RWPE2 (cell line): ENCODE results near the gene ZSCAN21.

ENCODE experiments used
- ATAC-seq: fragments of 200-7000 bp; cut with Tn5 transposase; 3 replicates; pipeline ENCODE4 v1.9.1; 2021; ENCODE audit warnings: low read depth
- DNase-seq: peaks from one replicate; pipeline ENCODE4 v3.0.0-alpha.2; 2020; ENCODE audit warnings: low spot score
- H3K27ac ChIP-seq: fragments of 450-650 bp; 2 replicates; pipeline ENCODE4 v1.5.1; 2017; ENCODE audit warnings: mild to moderate bottlenecking; ENCODE audit not compliant: poor library complexity, severe bottlenecking
- H3K27me3 ChIP-seq: fragments of 250-450 bp; sonication (Bioruptor Pico); 2 replicates; pipeline ENCODE4 v1.5.1; 2021; ENCODE audit warnings: mild to moderate bottlenecking, moderate library complexity; ENCODE audit not compliant: insufficient read depth, poor library complexity, severe bottlenecking
- H3K36me3 ChIP-seq: fragments of 250-450 bp; sonication (Bioruptor Pico); 2 replicates; pipeline ENCODE4 v1.5.1; 2020; ENCODE audit warnings: low read depth, mild to moderate bottlenecking, moderate library complexity
- H3K4me1 ChIP-seq: fragments of 250-450 bp; sonication (Bioruptor Pico); 2 replicates; pipeline ENCODE4 v1.5.1; 2021; ENCODE audit warnings: mild to moderate bottlenecking, moderate library complexity; ENCODE audit not compliant: insufficient read depth, poor library complexity, severe bottlenecking
- H3K4me3 ChIP-seq: fragments of 250-450 bp; sonication (Bioruptor Pico); 2 replicates; pipeline ENCODE4 v1.5.1; 2021; ENCODE audit warnings: mild to moderate bottlenecking, moderate library complexity; ENCODE audit not compliant: severe bottlenecking
- H3K9me3 ChIP-seq: fragments of 250-450 bp; sonication (Bioruptor Pico); 2 replicates; pipeline ENCODE4 v1.5.1; 2021; ENCODE audit warnings: mild to moderate bottlenecking, moderate library complexity; ENCODE audit not compliant: severe bottlenecking
- TF ChIP-seq, protein P1 (sequence below): fragments of 450-650 bp; IDR thresholded peaks from one replicate; pipeline ENCODE4 v1.5.1; 2017; ENCODE audit warnings: mild to moderate bottlenecking, moderate library complexity; ENCODE audit not compliant: poor library complexity, severe bottlenecking

The ZSCAN21 gene

DNA sequence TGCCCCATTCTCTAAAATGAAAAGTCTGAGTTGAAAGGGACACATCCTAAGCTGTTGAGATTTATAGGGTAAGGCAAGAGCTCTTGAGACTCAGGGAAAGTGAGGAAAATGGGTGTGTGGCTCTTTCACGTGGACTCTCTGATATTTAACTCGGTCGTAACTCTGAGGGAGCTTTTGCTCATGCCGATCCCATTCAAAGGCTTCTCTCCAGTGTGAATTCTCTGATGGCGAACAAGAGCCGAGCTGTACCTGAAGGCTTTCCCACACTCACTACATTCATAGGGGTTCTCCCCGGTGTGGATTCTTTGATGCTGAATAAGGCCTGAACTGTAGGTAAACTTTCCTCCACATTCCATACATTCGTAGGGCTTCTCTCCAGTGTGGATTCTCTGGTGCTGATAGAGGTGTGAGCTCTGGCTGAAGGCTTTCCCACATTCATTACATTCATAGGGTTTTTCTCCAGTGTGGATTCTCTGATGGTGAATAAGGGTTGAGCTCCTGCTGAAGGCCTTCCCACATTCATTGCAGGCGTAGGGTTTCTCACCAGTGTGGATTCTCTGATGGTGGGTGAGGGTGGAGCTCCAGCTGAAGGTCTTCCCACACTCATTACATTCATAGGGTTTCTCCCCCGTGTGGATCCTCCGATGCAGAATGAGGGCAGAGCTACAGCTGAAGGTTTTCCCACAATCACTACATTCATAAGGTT lies 21.6 kb downstream of the ZSCAN21 start:
- ATAC-seq (no peak), DNase-seq (no peak)
- peaks cover 26% of the 10 kb centered on the region for H3K9me3 ChIP-seq
- H3K36me3 ChIP-seq: peaks cover 75% of the 10 kb centered on the region
- H3K4me1 ChIP-seq: no peaks in the 10 kb centered on the region
- no peak overlapping the region for H3K27ac ChIP-seq
- H3K4me3 ChIP-seq: no peak overlapping the region
- H3K27me3 ChIP-seq: no peaks in the 10 kb centered on the region
- TF ChIP-seq, protein P1, sequence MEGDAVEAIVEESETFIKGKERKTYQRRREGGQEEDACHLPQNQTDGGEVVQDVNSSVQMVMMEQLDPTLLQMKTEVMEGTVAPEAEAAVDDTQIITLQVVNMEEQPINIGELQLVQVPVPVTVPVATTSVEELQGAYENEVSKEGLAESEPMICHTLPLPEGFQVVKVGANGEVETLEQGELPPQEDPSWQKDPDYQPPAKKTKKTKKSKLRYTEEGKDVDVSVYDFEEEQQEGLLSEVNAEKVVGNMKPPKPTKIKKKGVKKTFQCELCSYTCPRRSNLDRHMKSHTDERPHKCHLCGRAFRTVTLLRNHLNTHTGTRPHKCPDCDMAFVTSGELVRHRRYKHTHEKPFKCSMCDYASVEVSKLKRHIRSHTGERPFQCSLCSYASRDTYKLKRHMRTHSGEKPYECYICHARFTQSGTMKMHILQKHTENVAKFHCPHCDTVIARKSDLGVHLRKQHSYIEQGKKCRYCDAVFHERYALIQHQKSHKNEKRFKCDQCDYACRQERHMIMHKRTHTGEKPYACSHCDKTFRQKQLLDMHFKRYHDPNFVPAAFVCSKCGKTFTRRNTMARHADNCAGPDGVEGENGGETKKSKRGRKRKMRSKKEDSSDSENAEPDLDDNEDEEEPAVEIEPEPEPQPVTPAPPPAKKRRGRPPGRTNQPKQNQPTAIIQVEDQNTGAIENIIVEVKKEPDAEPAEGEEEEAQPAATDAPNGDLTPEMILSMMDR: no peak

DNA sequence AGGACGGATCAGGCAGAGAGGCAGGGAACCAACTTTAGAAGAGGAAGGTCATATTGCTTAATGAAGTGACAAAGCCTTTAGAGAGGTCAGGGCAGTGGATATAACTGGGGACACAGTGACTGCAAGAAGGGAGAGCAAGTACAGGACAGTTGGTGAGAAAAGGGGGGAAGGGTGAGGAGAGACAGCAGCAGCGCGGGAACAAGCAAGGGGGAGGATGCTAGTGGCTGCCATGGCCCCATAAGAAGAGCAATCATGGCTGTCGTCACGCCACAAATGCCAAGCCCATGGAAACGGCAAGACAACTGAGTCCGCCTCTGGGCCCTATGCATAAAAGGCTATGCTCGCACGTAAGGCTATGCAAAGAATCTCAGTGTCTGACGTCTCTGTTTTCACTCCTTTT lies 22.9 kb downstream of the ZSCAN21 start:
- ATAC-seq: no peak
- Histone ChIP-seq H3K9me3 (peaks cover 26% of the 10 kb centered on the region), H3K27ac (no peak overlapping the region), H3K36me3 (peaks cover 87% of the 10 kb centered on the region), H3K4me1 (no peaks in the 10 kb centered on the region), H3K4me3 (no peak overlapping the region), H3K27me3 (no peaks in the 10 kb centered on the region)
- no peak for DNase-seq
- TF ChIP-seq, protein P1: no peak

DNA sequence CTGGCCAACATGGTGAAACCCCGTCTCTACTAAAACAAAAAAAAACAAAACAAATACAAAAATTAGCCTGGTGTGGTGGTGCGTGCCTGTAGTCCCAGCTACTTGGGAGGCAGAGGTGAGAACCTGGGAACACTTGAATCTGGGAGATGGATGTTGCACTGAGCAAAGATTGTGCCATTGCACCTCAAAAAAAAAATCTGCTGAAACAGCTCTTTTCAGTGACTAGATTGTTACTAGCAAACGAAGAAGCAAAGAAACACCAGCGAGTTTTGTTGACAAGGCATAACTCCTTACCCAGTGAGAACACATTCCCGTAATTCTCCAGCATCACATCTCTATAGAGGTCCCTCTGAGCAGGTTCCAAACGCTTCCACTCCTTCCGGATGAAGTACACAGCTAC lies 25.3 kb downstream of the ZSCAN21 start:
- Histone ChIP-seq H3K36me3 (peaks cover 100% of the 10 kb centered on the region), H3K4me1 (no peaks in the 10 kb centered on the region), H3K9me3 (peaks cover 20% of the 10 kb centered on the region), H3K27ac (no peak overlapping the region), H3K4me3 (no peak overlapping the region), H3K27me3 (no peaks in the 10 kb centered on the region)
- TF ChIP-seq, protein P1: no peak
- no peak for ATAC-seq
- no peak for DNase-seq

DNA sequence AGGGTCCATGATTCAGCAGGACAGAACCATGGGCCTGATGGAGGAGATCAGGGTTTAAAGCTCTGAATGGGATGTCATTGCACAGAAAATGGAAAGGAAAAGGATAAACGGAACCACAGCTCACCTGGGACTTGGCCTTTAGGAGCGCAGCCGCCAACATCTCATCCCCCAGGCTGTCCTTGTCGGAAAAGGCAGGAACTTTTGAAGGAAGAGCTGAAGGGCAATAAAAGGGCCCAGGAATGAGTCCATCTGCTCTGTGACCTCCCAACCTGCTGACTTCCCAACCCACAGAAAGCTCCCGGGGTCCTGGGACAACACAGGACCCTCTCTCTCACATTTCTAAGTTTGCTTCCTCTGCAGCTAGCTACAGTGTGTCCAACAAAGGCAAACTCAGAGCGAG lies 25.8 kb downstream of the ZSCAN21 start:
- TF ChIP-seq, protein P1: no peak
- no peak overlapping the region for H3K27ac ChIP-seq
- no peak overlapping the region for H3K4me3 ChIP-seq
- H3K36me3 ChIP-seq: peaks cover 98% of the 10 kb centered on the region
- no peak for ATAC-seq
- H3K9me3 ChIP-seq: peaks cover 20% of the 10 kb centered on the region
- H3K27me3 ChIP-seq: no peaks in the 10 kb centered on the region
- H3K4me1 ChIP-seq: peaks cover 2% of the 10 kb centered on the region
- DNase-seq: no peak

DNA sequence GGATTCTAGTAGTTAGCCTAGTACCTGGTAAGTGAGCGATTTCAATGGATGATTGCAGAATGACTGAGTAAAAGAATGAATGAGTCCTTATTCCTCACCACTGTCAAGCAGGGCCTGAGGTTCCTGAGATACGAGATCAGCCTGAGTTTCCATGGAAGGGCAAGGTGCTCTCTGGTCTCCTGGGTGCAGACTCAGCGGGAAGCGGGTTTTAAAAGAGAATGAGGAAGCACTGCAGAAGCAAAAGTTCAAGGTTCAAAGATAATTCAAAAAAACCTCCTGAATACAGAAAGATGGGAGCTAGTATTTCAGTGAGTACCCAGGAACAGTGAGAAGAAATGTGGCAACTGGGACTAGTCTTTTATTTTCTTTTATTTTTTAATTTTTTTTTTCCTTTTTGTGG lies 27.6 kb downstream of the ZSCAN21 start:
- Histone ChIP-seq H3K4me1 (peaks cover 7% of the 10 kb centered on the region), H3K27ac (no peak overlapping the region), H3K36me3 (peaks cover 80% of the 10 kb centered on the region), H3K9me3 (peaks cover 6% of the 10 kb centered on the region), H3K27me3 (no peaks in the 10 kb centered on the region), H3K4me3 (no peak overlapping the region)
- DNase-seq (no peak), ATAC-seq (no peak)
- TF ChIP-seq, protein P1: no peak
